Sigmoid colon (tissue), 7 donors: ENCODE measurements around the gene WDR31. TPM values are rescaled to one million over a fixed set of nuclear protein-coding genes. Genes with fewer than 3 reads are reported as not detected.

Experiments used
- DNase-seq: peaks from one replicate; pipeline ENCODE4 v3.0.0-alpha.2; 2019
- H3K27ac ChIP-seq, 4 donors: fragments of 200-600 bp; sonication (generic); one replicate each; pipeline ENCODE4 v1.5.1; 2016 to 2019; ENCODE audit warnings: mild to moderate bottlenecking in 1 of 4
- H3K27me3 ChIP-seq, 3 donors: fragments of 200-600 bp; sonication (generic); one replicate each; pipeline ENCODE4 v1.5.1; 2019; ENCODE audit warnings: mild to moderate bottlenecking in 1 of 3
- H3K36me3 ChIP-seq, 4 donors: fragments of 200-600 bp; sonication (generic); one replicate each; pipeline ENCODE4 v1.5.1; 2016 to 2019
- H3K4me1 ChIP-seq, 4 donors: fragments of 200-600 bp; sonication (generic); one replicate each; pipeline ENCODE4 v1.5.1; 2017 to 2019
- H3K4me3 ChIP-seq, 4 donors: fragments of 200-600 bp; sonication (generic); one replicate each; pipeline ENCODE4 v1.5.1; 2017 to 2019; ENCODE audit warnings: mild to moderate bottlenecking in 2 of 4, moderate library complexity in 1 of 4
- H3K9me3 ChIP-seq, 4 donors: fragments of 200-600 bp in 3 of 4; sonication (generic) in 3 of 4; one replicate each; pipeline versions ENCODE4 v1.5.1 to v1.6.1; 2013 to 2019
- EP300 ChIP-seq, 4 donors: sonication (generic); formaldehyde crosslinking; IDR thresholded peaks; one replicate each; pipeline ENCODE4 v1.6.1; 2017; ENCODE audit warnings: antibody characterized with exemption in 4 of 4
- POLR2A ChIP-seq, 2 donors: fragments of 450-650 bp; IDR thresholded peaks; one replicate each; pipeline ENCODE4 v1.6.1; 2016; ENCODE audit warnings: antibody characterized with exemption in 2 of 2, mild to moderate bottlenecking in 2 of 2, moderate library complexity in 2 of 2
- POLR2AphosphoS5 ChIP-seq, 4 donors: sonication (generic); formaldehyde crosslinking; IDR thresholded peaks; one replicate each; pipeline ENCODE4 v1.6.1; 2017; ENCODE audit warnings: antibody characterized with exemption in 4 of 4
- WGBS, 2 donors: extraction: QIAGEN DNeasy Blood & Tissue Kit; methylation state at CpG; one replicate each; pipeline ENCODE4 v1.1.7; 2013; 5-methylcytosine and 5-hydroxymethylcytosine counted together
- intact Hi-C: fragments of 100-400 bp; cut with DNase I; formaldehyde crosslinking; loops from one replicate; pipeline ENCODE4 v1.15.1; 2023
- polyA plus RNA-seq, 3 donors: library from polyadenylated mRNA; stranded (reverse); fragments of 200-250 nt; gene quantifications; one replicate each; pipeline ENCODE4 v1.2.3, GENCODE V29; 2013
- total RNA-seq, 4 donors: library from RNA; depleted of rRNA; stranded (reverse); fragments of >200 nt; gene quantifications; one replicate each; pipeline ENCODE4 v1.1.0, GENCODE V29; 2016
- TF ChIP-seq, protein P1 (sequence below), 4 experiments: fragments of 450-650 bp in 3 of 4; fragments of 200-600 bp in 1 of 4; IDR thresholded peaks; one replicate each; pipeline ENCODE4 v1.5.1; 2016 to 2019; ENCODE audit warnings: antibody characterized with exemption in 4 of 4, mild to moderate bottlenecking in 3 of 4, moderate library complexity in 2 of 4
- donor health status: healthy with polysubstance abuse.
- donor health status: Bipolar disorder and iron deficiency.
- donor health status: healthy.

WDR31 gene
- total and polyA plus RNA-seq, 7 donors, result 1.2 to 3.9 (median 1.9) TPM

DNA sequence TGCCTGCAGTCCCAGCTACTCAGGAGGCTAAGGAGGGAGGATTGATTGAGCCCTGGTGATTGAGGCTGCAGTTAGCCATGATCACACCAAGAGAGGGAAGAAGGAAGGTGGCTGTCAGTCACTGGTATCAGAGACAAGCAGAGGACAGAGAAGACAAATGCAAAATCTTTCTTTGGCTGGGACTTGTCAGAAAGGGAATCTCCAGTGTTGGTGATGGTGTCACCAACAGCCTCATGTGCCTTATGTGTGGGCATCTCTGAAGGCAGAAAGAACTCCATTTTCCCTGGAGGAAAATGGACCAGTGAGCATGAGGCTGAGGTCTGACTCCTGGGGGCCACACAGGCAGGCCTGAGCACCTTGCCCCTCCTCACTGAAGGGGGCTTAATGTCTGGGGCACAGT lies 24.8 kb downstream of the WDR31 start:
- no peak for TF ChIP-seq POLR2AphosphoS5 (IDR thresholded peaks at IDR 0.05)
- TF ChIP-seq POLR2A (IDR thresholded peaks at IDR 0.05), result no peak
- TF ChIP-seq, protein P1, sequence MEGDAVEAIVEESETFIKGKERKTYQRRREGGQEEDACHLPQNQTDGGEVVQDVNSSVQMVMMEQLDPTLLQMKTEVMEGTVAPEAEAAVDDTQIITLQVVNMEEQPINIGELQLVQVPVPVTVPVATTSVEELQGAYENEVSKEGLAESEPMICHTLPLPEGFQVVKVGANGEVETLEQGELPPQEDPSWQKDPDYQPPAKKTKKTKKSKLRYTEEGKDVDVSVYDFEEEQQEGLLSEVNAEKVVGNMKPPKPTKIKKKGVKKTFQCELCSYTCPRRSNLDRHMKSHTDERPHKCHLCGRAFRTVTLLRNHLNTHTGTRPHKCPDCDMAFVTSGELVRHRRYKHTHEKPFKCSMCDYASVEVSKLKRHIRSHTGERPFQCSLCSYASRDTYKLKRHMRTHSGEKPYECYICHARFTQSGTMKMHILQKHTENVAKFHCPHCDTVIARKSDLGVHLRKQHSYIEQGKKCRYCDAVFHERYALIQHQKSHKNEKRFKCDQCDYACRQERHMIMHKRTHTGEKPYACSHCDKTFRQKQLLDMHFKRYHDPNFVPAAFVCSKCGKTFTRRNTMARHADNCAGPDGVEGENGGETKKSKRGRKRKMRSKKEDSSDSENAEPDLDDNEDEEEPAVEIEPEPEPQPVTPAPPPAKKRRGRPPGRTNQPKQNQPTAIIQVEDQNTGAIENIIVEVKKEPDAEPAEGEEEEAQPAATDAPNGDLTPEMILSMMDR (IDR thresholded peaks at IDR 0.05), result no peak
- TF ChIP-seq EP300 (IDR thresholded peaks at IDR 0.05), result no peak
- H3K27me3 ChIP-seq, result no peaks in the 10 kb centered on the region
- no peak overlapping the region for H3K4me3 ChIP-seq
- peaks cover 0 to 37% (median 6%) of the 10 kb centered on the region in 4 donors for H3K36me3 ChIP-seq
- H3K27ac ChIP-seq, result no peak overlapping the region
- intact Hi-C loops, result no loop called here
- peaks cover 0 to 2% (median under 1%) of the 10 kb centered on the region in 4 donors for H3K4me1 ChIP-seq
- DNase-seq, result no peak
- no peaks in the 10 kb centered on the region for H3K9me3 ChIP-seq

- H3K4me3 ChIP-seq, result no peak overlapping the region
- peaks cover 0 to 6% (median 2%) of the 10 kb centered on the region in 4 donors for H3K4me1 ChIP-seq
- peaks cover 0 to 19% (median 0%) of the 10 kb centered on the region in 4 donors for H3K36me3 ChIP-seq
- H3K9me3 ChIP-seq, result no peaks in the 10 kb centered on the region
- intact Hi-C loops, result no loop called here
- DNase-seq, result no peak
- no peak overlapping the region for H3K27ac ChIP-seq
- TF ChIP-seq POLR2AphosphoS5 (IDR thresholded peaks at IDR 0.05) (no peak), EP300 (IDR thresholded peaks at IDR 0.05) (no peak), POLR2A (IDR thresholded peaks at IDR 0.05) (no peak)
- TF ChIP-seq, protein P1 (IDR thresholded peaks at IDR 0.05), result no peak
- 77 to 83% methylated on average over 5 of the region's 5 CpGs for WGBS, 2 donors
- H3K27me3 ChIP-seq, result no peaks in the 10 kb centered on the region
Measured at GRCh38 chr9:113313261-113313660, 26.8 kb downstream of the WDR31 start.

DNA sequence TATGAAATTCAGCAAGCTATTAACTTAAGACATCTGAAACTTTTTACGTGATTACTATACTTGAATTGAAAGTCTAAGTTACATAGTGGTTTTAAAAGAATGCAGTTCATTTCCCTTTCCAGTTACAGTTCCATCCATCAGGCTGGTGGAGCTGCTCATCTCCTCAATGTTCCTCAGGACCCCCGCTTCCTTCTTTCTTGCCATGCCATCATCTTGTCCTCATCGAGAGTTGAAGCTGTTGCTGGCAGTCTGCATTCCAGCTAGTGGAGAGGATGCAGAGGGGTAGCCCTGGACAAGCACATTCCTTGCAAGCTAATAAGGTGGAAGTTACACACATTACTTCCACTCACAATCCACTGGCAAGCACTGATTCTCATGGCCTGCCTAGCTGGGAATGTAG lies 28.1 kb downstream of the WDR31 start:
- Histone ChIP-seq H3K4me1 (peaks cover 0 to 6% (median 2%) of the 10 kb centered on the region in 4 donors), H3K36me3 (peaks cover 0 to 6% (median 0%) of the 10 kb centered on the region in 4 donors), H3K4me3 (no peak overlapping the region), H3K27ac (no peak overlapping the region), H3K27me3 (no peaks in the 10 kb centered on the region), H3K9me3 (no peaks in the 10 kb centered on the region)
- intact Hi-C loops, result loop anchor here (2.0 kb wide), 1 partner anchor 89 kb away; the partner anchor contains the start of gene ALAD
- no peak for DNase-seq
- 90 to 92% methylated on average over 3 of the region's 3 CpGs for WGBS, 2 donors
- TF ChIP-seq, protein P1 (IDR thresholded peaks at IDR 0.05), result no peak
- TF ChIP-seq POLR2A (IDR thresholded peaks at IDR 0.05) (no peak), EP300 (IDR thresholded peaks at IDR 0.05) (no peak), POLR2AphosphoS5 (IDR thresholded peaks at IDR 0.05) (no peak)

DNA sequence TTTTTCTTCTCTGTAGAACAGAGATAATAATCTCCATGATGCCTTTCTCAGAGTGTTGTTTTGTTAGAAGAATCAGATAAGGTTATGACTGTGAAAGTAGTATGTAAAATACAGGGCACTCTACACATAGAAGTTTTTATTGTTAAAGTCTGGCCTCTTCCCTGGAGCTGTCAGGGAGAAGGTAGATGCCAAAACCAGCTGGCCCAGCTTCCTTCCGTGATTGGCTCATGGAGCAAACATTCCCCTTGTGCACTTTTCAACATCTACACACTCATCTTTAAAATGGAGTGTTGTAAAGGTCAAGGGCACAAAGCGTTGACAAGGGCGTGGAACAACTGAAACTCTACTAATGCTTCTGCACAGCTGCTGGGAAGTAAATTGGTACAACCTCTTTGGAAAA lies 29.5 kb downstream of the WDR31 start:
- peak overlapping the region in 1 of 4 donors; percentile 10 for H3K27ac ChIP-seq
- no peak for TF ChIP-seq EP300 (IDR thresholded peaks at IDR 0.05)
- no peak for TF ChIP-seq POLR2A (IDR thresholded peaks at IDR 0.05)
- TF ChIP-seq, protein P1 (IDR thresholded peaks at IDR 0.05), result no peak
- no peak for TF ChIP-seq POLR2AphosphoS5 (IDR thresholded peaks at IDR 0.05)
- H3K36me3 ChIP-seq, result no peaks in the 10 kb centered on the region
- DNase-seq, result no peak
- no peaks in the 10 kb centered on the region for H3K9me3 ChIP-seq
- peaks cover 0 to 6% (median 2%) of the 10 kb centered on the region in 4 donors for H3K4me1 ChIP-seq
- H3K27me3 ChIP-seq, result no peaks in the 10 kb centered on the region
- WGBS, 2 donors, result 34 to 62% methylated on average over 3 of the region's 3 CpGs
- no peak overlapping the region for H3K4me3 ChIP-seq
- intact Hi-C loops, result loop anchor here (2.0 kb wide), 1 partner anchor 90 kb away; the partner anchor contains the start of gene ALAD
